ENCODE results near the gene GFPT1. TPM values are rescaled to one million over a fixed set of nuclear protein-coding genes. Genes with fewer than 3 reads are reported as not detected.

Gene GFPT1
- total RNA-seq, 1 donor from 2014 or later: 126 TPM

DNA sequence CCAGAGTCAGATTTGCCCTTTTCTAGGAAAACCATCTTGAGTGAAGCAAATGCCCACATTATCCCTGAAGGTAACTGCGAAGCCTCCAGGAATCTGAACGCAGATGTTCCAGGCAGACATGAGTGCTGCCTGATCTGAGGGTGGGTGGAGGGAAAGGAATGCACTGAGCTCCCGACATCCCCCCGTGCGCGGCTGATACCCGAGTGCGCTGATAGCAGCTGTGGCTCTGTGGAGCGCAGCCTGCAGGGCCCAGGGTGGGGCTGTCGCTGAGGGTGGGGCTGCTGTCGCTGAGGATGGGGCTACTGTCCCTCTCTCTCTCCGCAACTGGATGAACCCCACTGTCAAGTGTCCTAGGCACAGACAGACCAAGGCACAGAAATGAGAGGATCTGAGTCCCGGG, 82.4 kb downstream of the GFPT1 start:
- no peak overlapping the region for H3K4me3 Mint-ChIP-seq (ENCODE audit: unreplicated experiment)
- Histone ChIP-seq H3K4me2 (ENCODE audit: low read length) (no peak overlapping the region), H3K27ac (ENCODE audit: low read depth, low read length) (no peak overlapping the region), H2AFZ (ENCODE audit: low read depth, low read length) (no peak overlapping the region), H3K79me2 (ENCODE audit: insufficient read depth, low read length) (no peaks in the 10 kb centered on the region), H3K9me3 (ENCODE audit: insufficient read depth, low read depth, low read length) (no peaks in the 10 kb centered on the region), H3K4me3 (ENCODE audit: insufficient read depth, low read depth, low read length) (no peak overlapping the region), H4K20me1 (ENCODE audit: insufficient read depth, low read length) (no peaks in the 10 kb centered on the region), H3K27me3 (ENCODE audit: insufficient read depth, low read length) (no peaks in the 10 kb centered on the region), H3K9ac (ENCODE audit: low read length) (no peak overlapping the region), H3K4me1 (ENCODE audit: insufficient read depth, low read length) (peaks cover 23% of the 10 kb centered on the region), H3K36me3 (ENCODE audit: insufficient read depth, low read length) (no peaks in the 10 kb centered on the region)
- H3K36me3 Mint-ChIP-seq (ENCODE audit: low read depth, unreplicated experiment): no peaks in the 10 kb centered on the region
- TF ChIP-seq, protein P1, sequence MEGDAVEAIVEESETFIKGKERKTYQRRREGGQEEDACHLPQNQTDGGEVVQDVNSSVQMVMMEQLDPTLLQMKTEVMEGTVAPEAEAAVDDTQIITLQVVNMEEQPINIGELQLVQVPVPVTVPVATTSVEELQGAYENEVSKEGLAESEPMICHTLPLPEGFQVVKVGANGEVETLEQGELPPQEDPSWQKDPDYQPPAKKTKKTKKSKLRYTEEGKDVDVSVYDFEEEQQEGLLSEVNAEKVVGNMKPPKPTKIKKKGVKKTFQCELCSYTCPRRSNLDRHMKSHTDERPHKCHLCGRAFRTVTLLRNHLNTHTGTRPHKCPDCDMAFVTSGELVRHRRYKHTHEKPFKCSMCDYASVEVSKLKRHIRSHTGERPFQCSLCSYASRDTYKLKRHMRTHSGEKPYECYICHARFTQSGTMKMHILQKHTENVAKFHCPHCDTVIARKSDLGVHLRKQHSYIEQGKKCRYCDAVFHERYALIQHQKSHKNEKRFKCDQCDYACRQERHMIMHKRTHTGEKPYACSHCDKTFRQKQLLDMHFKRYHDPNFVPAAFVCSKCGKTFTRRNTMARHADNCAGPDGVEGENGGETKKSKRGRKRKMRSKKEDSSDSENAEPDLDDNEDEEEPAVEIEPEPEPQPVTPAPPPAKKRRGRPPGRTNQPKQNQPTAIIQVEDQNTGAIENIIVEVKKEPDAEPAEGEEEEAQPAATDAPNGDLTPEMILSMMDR (IDR thresholded peaks at IDR 0.05; ENCODE audit: insufficient read depth, low read depth, low read length): no peak
- no peak for TF ChIP-seq EZH2 (IDR thresholded peaks at IDR 0.05; ENCODE audit: insufficient read depth, low read length)
- H3K27ac Mint-ChIP-seq (ENCODE audit: unreplicated experiment): no peak overlapping the region
- H3K9me3 Mint-ChIP-seq (ENCODE audit: unreplicated experiment): peaks cover 5% of the 10 kb centered on the region
- H3K4me1 Mint-ChIP-seq (ENCODE audit: low read depth, unreplicated experiment): peaks cover 7% of the 10 kb centered on the region
- no peak for DNase-seq (ENCODE audit: low read depth)
- FAIRE-seq: no peak
- peaks cover 4% of the 10 kb centered on the region for H3K27me3 Mint-ChIP-seq (ENCODE audit: low read depth, unreplicated experiment)

- no peaks in the 10 kb centered on the region for H3K36me3 ChIP-seq (ENCODE audit: insufficient read depth, low read length)
- no peaks in the 10 kb centered on the region for H4K20me1 ChIP-seq (ENCODE audit: insufficient read depth, low read length)
- no peak for TF ChIP-seq EZH2 (IDR thresholded peaks at IDR 0.05; ENCODE audit: insufficient read depth, low read length)
- TF ChIP-seq, protein P1 (IDR thresholded peaks at IDR 0.05; ENCODE audit: insufficient read depth, low read depth, low read length): no peak
- no peak overlapping the region for H3K9ac ChIP-seq (ENCODE audit: low read length)
- H3K27me3 ChIP-seq (ENCODE audit: insufficient read depth, low read length): no peaks in the 10 kb centered on the region
- Mint-ChIP-seq H3K4me3 (ENCODE audit: unreplicated experiment) (no peak overlapping the region), H3K4me1 (ENCODE audit: low read depth, unreplicated experiment) (peaks cover 25% of the 10 kb centered on the region), H3K9me3 (ENCODE audit: unreplicated experiment) (peaks cover 7% of the 10 kb centered on the region), H3K27ac (ENCODE audit: unreplicated experiment) (no peak overlapping the region), H3K27me3 (ENCODE audit: low read depth, unreplicated experiment) (peaks cover 2% of the 10 kb centered on the region), H3K36me3 (ENCODE audit: low read depth, unreplicated experiment) (no peaks in the 10 kb centered on the region)
- H3K4me3 ChIP-seq (ENCODE audit: insufficient read depth, low read depth, low read length): no peak overlapping the region
- H3K9me3 ChIP-seq (ENCODE audit: insufficient read depth, low read depth, low read length): no peaks in the 10 kb centered on the region
- DNase-seq (ENCODE audit: low read depth) (no peak), FAIRE-seq (no peak)
- no peak overlapping the region for H3K4me2 ChIP-seq (ENCODE audit: low read length)
- peaks cover 18% of the 10 kb centered on the region for H3K4me1 ChIP-seq (ENCODE audit: insufficient read depth, low read length)
- H2AFZ ChIP-seq (ENCODE audit: low read depth, low read length): no peak overlapping the region
- no peaks in the 10 kb centered on the region for H3K79me2 ChIP-seq (ENCODE audit: insufficient read depth, low read length)
- no peak overlapping the region for H3K27ac ChIP-seq (ENCODE audit: low read depth, low read length)
Observed at GRCh38 chr2:69300650-69301049, 86.4 kb downstream of the GFPT1 start.

DNA sequence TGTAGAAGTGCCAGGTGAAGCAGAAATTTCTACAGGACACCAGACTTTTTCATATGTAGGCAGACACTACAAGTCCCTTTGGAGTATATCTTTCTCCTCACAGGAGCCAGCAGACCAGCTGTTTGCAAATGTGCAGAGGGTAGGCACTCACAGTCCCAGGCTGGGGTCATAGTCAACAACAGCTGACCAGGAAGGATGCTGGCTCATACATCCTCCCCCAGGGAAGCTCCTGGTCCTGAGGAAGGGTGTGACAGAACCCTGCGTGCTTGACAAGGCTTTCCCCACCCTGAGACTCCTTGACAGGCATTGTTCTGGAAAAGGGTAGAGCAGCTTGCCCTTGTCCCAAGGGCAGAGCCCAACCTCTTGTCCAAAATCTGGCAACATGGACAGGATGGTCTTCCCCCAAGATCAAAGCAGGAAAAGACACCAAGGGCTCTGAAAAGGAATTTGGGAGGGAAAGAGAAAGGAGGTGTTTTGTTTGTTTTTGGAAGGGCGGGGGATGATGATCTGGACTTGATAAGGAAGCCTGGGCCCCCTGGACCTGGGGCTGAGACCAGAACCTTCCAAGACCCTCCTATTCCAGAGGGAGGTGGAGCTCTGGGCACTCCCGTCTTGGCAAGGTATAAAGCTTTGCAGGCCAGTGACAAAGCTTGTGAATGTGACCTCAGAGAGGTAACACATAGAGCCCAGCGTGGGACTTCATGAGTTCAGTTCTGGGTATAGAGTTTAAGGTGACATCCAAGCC, 87.1 kb downstream of the GFPT1 start:
- Mint-ChIP-seq H3K9me3 (ENCODE audit: unreplicated experiment) (peaks cover 7% of the 10 kb centered on the region), H3K4me3 (ENCODE audit: unreplicated experiment) (no peak overlapping the region), H3K4me1 (ENCODE audit: low read depth, unreplicated experiment) (peaks cover 25% of the 10 kb centered on the region), H3K27me3 (ENCODE audit: low read depth, unreplicated experiment) (peaks cover 5% of the 10 kb centered on the region), H3K36me3 (ENCODE audit: low read depth, unreplicated experiment) (no peaks in the 10 kb centered on the region), H3K27ac (ENCODE audit: unreplicated experiment) (no peak overlapping the region)
- TF ChIP-seq, protein P1 (IDR thresholded peaks at IDR 0.05; ENCODE audit: insufficient read depth, low read depth, low read length): no peak
- no peak for TF ChIP-seq EZH2 (IDR thresholded peaks at IDR 0.05; ENCODE audit: insufficient read depth, low read length)
- FAIRE-seq (no peak), DNase-seq (ENCODE audit: low read depth) (no peak)
- H3K9me3 ChIP-seq (ENCODE audit: insufficient read depth, low read depth, low read length): no peaks in the 10 kb centered on the region
- H3K79me2 ChIP-seq (ENCODE audit: insufficient read depth, low read length): no peaks in the 10 kb centered on the region
- H3K9ac ChIP-seq (ENCODE audit: low read length): no peak overlapping the region
- no peak overlapping the region for H3K27ac ChIP-seq (ENCODE audit: low read depth, low read length)
- no peaks in the 10 kb centered on the region for H3K27me3 ChIP-seq (ENCODE audit: insufficient read depth, low read length)
- H2AFZ ChIP-seq (ENCODE audit: low read depth, low read length): no peak overlapping the region
- no peaks in the 10 kb centered on the region for H4K20me1 ChIP-seq (ENCODE audit: insufficient read depth, low read length)
- H3K4me2 ChIP-seq (ENCODE audit: low read length): no peak overlapping the region
- peaks cover 17% of the 10 kb centered on the region for H3K4me1 ChIP-seq (ENCODE audit: insufficient read depth, low read length)
- H3K4me3 ChIP-seq (ENCODE audit: insufficient read depth, low read depth, low read length): no peak overlapping the region
- H3K36me3 ChIP-seq (ENCODE audit: insufficient read depth, low read length): no peaks in the 10 kb centered on the region

All from astrocyte (in vitro differentiated cells and primary cell).